AG04449 (cell line): ENCODE data around the gene AGPS.
A peak's percentile ranks its signal among the peaks of the same experiment; 100 is the strongest.

Experiments
- CTCF ChIA-PET: fragments of 350-600 bp; formaldehyde crosslinking; extraction: SDS; loops from one replicate; lab custom pipeline; 2021; ENCODE audit warnings: antibody characterized with exemption; lab: Yijun Ruan, JAX
- POLR2A ChIA-PET: fragments of 400-600, 350-600 bp; formaldehyde crosslinking; extraction: SDS; loops from one replicate; lab custom pipeline; 2020; ENCODE audit warnings: antibody characterized with exemption, inconsistent platforms; lab: Yijun Ruan, JAX
- DNase-seq: peaks from one replicate; pipeline ENCODE4 v3.0.0-alpha.2; 2010; ENCODE audit warnings: low read depth, low spot score
- H3K4me3 ChIP-seq: 2 replicates; pipeline ENCODE4 v1.5.1; 2011; ENCODE audit warnings: low read depth, mild to moderate bottlenecking, control low read depth, low read length
- TF ChIP-seq, protein P1 (sequence below): IDR thresholded peaks from one replicate; pipeline ENCODE4 v1.5.1; 2011; ENCODE audit warnings: mild to moderate bottlenecking, moderate library complexity, low read length, control low read depth, inconsistent platforms; ENCODE audit not compliant: insufficient read depth; ENCODE audit errors: missing control alignments

Gene AGPS

DNA sequence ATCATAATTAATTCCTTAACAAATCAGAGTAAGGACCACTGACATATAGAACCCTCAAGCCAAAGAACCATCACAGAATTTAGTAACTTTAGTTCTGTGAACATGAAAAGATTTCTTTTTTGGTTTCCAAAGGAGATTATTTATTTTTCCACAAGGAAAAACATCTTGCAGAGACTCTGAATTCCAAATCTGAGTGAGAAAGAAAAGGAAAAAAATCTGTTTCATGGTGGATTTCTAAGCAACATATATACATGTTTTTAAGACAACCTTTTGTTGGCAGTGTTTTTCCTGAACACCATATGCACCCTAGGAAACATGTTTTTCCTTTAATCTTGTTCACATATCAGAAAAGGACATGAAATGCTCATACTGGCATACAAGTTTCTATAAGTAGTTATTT is 149.8 kb downstream of the AGPS start:
- H3K4me3 ChIP-seq = no peak overlapping the region
- CTCF ChIA-PET = interaction anchor here (1.9 to 2.1 kb wide), 2 partner anchors 11 to 53 kb away, joined by 4 to 9 read pairs; no protein-coding TSS in a partner anchor
- TF ChIP-seq, protein P1, sequence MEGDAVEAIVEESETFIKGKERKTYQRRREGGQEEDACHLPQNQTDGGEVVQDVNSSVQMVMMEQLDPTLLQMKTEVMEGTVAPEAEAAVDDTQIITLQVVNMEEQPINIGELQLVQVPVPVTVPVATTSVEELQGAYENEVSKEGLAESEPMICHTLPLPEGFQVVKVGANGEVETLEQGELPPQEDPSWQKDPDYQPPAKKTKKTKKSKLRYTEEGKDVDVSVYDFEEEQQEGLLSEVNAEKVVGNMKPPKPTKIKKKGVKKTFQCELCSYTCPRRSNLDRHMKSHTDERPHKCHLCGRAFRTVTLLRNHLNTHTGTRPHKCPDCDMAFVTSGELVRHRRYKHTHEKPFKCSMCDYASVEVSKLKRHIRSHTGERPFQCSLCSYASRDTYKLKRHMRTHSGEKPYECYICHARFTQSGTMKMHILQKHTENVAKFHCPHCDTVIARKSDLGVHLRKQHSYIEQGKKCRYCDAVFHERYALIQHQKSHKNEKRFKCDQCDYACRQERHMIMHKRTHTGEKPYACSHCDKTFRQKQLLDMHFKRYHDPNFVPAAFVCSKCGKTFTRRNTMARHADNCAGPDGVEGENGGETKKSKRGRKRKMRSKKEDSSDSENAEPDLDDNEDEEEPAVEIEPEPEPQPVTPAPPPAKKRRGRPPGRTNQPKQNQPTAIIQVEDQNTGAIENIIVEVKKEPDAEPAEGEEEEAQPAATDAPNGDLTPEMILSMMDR = no peak
- POLR2A ChIA-PET = no interaction called here
- DNase-seq = no peak

DNA sequence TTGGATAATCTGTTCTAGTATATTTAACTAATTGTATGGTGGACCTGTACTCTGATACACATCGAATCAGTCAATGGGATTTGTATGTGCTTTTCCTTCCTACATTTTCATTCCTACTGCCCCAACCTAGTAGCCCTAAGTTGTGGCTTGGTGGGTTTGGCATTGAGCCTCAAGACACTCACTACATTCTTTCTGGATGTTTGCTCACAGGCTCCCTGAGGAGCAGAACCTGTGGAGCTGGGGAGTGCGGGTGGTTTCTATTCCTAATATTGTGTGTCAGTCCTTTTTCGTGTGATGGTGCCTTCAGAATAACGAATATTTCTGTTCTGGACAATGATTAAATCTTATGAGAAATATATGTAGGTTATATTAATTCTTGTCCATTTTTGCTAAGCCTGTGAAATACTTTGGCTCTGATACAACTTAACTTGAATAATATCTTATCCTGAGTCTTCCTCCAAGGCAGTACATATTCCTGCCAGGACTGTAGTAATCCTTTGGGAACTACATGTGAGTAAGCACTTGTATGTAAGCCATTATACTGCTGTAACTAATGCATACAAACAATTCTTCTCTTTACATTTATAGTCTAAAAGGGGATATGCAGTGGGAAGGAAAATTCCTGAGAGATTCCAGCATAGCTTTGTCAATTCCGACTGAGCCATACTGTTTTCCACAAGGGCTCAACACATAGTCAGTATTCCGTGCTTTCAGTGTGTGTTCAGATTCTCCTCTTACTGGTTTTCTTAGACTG is 150.6 kb downstream of the AGPS start:
- DNase-seq = peak; percentile 58
- POLR2A ChIA-PET = interaction anchor here (0.7 kb wide), 1 partner anchor 9 kb away, joined by 3 read pairs; a partner anchor contains a TSS
- TF ChIP-seq, protein P1 = no peak
- H3K4me3 ChIP-seq = no peak overlapping the region
- CTCF ChIA-PET = interaction anchor here (1.9 kb wide), 1 partner anchor 53 kb away, joined by 4 read pairs; no protein-coding TSS in a partner anchor

DNA sequence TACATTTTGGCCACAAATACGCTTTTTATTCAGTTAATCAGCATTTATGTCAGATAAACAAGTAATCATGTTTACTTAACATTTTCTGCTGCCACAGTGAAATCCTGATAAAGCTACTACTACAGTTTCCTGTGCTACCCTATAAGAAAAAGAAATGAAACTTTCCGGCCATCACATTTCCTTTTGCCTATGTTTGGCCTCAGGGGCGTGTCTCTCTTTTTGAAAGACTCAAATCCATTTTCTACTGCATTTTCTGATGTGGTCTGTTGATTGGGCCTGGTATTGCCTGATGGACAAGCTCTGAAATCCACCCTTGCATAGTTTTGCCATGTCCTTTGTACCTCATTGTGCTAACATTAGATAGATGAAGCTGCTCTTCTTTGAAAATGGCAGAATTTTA is 152.6 kb downstream of the AGPS start:
- no peak overlapping the region for H3K4me3 ChIP-seq
- no peak for DNase-seq
- ChIA-PET POLR2A (no interaction called here), CTCF (interaction anchor here (0.8 to 1.8 kb wide), 3 partner anchors 14 to 226 kb away, joined by 3 to 4 read pairs (median 3); no protein-coding TSS in a partner anchor)
- TF ChIP-seq, protein P1 = no peak

DNA sequence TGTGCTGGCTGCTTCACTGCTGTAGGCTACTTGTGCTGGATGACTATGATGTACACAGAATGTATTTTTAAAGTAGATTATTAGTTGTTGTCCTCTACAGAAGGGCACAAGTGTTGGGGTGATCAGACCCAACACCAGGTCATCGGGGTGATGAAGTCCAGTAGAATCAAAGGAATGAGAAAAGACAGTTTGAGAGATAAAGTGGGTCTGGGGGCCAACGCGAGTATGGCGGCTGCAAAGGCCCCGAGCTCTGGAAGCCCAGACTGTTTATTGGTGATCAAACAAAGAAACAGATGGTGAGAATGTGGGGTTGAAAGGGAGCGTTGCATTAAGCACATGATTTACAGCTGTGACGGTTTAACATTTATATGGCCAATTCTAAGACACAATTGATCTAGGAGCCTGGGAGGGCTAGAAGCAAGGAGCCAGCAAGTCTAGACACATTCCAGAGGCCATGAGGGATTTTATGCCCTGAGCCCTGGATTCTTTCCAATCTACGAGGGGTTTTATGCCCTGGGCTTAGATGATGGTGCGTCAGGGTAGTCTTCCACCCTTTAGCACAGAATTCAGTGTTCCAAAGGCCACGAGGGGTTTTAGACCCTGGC is 153.5 kb downstream of the AGPS start:
- POLR2A ChIA-PET = no interaction called here
- CTCF ChIA-PET = interaction anchor here (1.2 kb wide), 1 partner anchor 225 kb away, joined by 3 read pairs; no protein-coding TSS in a partner anchor
- DNase-seq = no peak
- H3K4me3 ChIP-seq = no peak overlapping the region
- TF ChIP-seq, protein P1 = no peak

- H3K4me3 ChIP-seq = no peak overlapping the region
- TF ChIP-seq, protein P1 = no peak
- ChIA-PET POLR2A (interaction anchor here (0.5 kb wide), 1 partner anchor 48 kb away, joined by 4 read pairs; no protein-coding TSS in a partner anchor), CTCF (interaction anchor here (1.0 to 2.0 kb wide), 2 partner anchors 57 to 58 kb away, joined by 3 to 7 read pairs; no protein-coding TSS in a partner anchor)
- no peak for DNase-seq
These were observed 154.5 kb downstream of the AGPS start for GRCh38 chr2:177547122-177547521.

- TF ChIP-seq, protein P1 = no peak
- no peak overlapping the region for H3K4me3 ChIP-seq
- DNase-seq = no peak
- CTCF ChIA-PET = interaction anchor here (1.0 to 2.0 kb wide), 2 partner anchors 57 to 58 kb away, joined by 3 to 7 read pairs; no protein-coding TSS in a partner anchor
- POLR2A ChIA-PET = interaction anchor here (0.5 kb wide), 1 partner anchor 49 kb away, joined by 4 read pairs; no protein-coding TSS in a partner anchor
These were observed 155.2 kb downstream of the AGPS start for GRCh38 chr2:177547772-177548171.
